Lower leg skin (tissue), 4 donors: Measurements from ENCODE around the gene LSMEM2. TPM values are rescaled to one million over a fixed set of nuclear protein-coding genes. Genes with fewer than 3 reads are reported as not detected.

Experiments
- DNase-seq, 2 donors: peaks; one replicate each; pipeline ENCODE4 v3.0.0-alpha.2; 2019; ENCODE audit warnings: low spot score in 2 of 2
- H3K4me3 ChIP-seq: fragments of 200-600 bp; sonication (generic); 2 replicates; pipeline ENCODE4 v1.5.1; 2017; ENCODE audit warnings: mild to moderate bottlenecking, low read depth; ENCODE audit not compliant: poor library complexity, severe bottlenecking
- POLR2A ChIP-seq, 2 donors: fragments of 450-650 bp; IDR thresholded peaks; one replicate each; pipeline ENCODE4 v1.6.1; 2016 to 2017; ENCODE audit warnings: antibody characterized with exemption in 2 of 2, mild to moderate bottlenecking in 1 of 2, moderate library complexity in 1 of 2
- WGBS, 2 donors: methylation state at CpG; one replicate each; pipeline ENCODE4 v1.1.5; 2018; 5-methylcytosine and 5-hydroxymethylcytosine counted together
- intact Hi-C: fragments of 100-400 bp; cut with DNase I; formaldehyde crosslinking; loops from one replicate; pipeline ENCODE4 v1.15.0; 2023; ENCODE audit warnings: low total_unique reads
- total RNA-seq, 4 donors: library from RNA; depleted of rRNA; stranded (reverse); fragments of >200 nt; gene quantifications; one replicate each; pipeline ENCODE4 v1.1.0, GENCODE V29; 2016
- TF ChIP-seq, protein P1 (sequence below), 3 donors: fragments of 450-650 bp; IDR thresholded peaks; one replicate each; pipeline ENCODE4 v1.5.1; 2016; ENCODE audit warnings: antibody characterized with exemption in 3 of 3, mild to moderate bottlenecking in 3 of 3, moderate library complexity in 2 of 3

Gene LSMEM2
- total RNA-seq, 4 donors from 2014 or later, result 0.37 to 0.62 TPM; not detected in 2

- H3K4me3 ChIP-seq, result peak within 1 kb of the TSS; percentile 42
- TF ChIP-seq POLR2A (IDR thresholded peaks at IDR 0.05), result no peak
- TF ChIP-seq, protein P1, sequence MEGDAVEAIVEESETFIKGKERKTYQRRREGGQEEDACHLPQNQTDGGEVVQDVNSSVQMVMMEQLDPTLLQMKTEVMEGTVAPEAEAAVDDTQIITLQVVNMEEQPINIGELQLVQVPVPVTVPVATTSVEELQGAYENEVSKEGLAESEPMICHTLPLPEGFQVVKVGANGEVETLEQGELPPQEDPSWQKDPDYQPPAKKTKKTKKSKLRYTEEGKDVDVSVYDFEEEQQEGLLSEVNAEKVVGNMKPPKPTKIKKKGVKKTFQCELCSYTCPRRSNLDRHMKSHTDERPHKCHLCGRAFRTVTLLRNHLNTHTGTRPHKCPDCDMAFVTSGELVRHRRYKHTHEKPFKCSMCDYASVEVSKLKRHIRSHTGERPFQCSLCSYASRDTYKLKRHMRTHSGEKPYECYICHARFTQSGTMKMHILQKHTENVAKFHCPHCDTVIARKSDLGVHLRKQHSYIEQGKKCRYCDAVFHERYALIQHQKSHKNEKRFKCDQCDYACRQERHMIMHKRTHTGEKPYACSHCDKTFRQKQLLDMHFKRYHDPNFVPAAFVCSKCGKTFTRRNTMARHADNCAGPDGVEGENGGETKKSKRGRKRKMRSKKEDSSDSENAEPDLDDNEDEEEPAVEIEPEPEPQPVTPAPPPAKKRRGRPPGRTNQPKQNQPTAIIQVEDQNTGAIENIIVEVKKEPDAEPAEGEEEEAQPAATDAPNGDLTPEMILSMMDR (IDR thresholded peaks at IDR 0.05), result no peak
- intact Hi-C loops, result no loop called here
- 50 to 55% methylated on average over 31 of the region's 31 CpGs for WGBS, 2 donors
- DNase-seq, result peak in 1 of 2 donors; percentile 50
Observed at GRCh38 chr3:50322386-50323091, 43.7 kb downstream of the LSMEM2 start, which contains the start of gene HYAL2. HYAL2 (minus strand) TSS chr3:50322745; CDS start chr3:50320489, 2,256 bp downstream.

DNA sequence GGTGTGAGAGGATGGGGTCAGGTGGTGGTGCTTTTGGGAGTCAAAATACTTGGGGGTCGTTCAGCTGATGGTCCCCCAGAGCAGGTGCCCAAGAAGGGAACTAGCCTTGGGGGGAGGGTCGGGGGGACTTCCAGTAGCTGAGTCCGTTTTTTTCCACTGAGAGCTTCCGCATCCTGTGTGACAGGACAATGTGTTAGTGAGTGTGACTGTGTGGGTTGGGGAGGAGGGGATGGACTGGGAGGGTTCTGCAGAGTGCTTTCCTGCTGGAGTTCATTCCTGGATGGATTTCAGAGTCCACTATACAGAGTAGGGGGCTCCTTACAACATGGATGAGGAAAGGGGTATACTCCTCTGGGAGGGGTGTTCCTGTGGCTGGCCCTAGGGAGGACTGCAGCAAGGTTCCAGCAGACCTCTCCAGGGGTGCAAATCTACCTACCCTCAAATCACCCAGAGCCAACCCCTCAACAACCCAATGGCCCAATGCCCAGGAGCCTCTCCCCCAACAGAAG, 44.3 kb downstream of the LSMEM2 start:
- WGBS, 2 donors, result 50 to 68% methylated on average over 4 of the region's 4 CpGs
- TF ChIP-seq, protein P1 (IDR thresholded peaks at IDR 0.05), result no peak
- no peak for TF ChIP-seq POLR2A (IDR thresholded peaks at IDR 0.05)
- intact Hi-C loops, result no loop called here
- no peak overlapping the region for H3K4me3 ChIP-seq
- DNase-seq, result peak in 1 of 2 donors; percentile 18

GRCh38 chr3:50323614-50324199, 44.8 kb downstream of the LSMEM2 start:
- H3K4me3 ChIP-seq, result no peak overlapping the region
- peak in 1 of 2 donors; percentile 36 for DNase-seq
- WGBS, 2 donors, result 44 to 81% methylated on average over 4 of the region's 5 CpGs
- intact Hi-C loops, result no loop called here
- no peak for TF ChIP-seq POLR2A (IDR thresholded peaks at IDR 0.05)
- TF ChIP-seq, protein P1 (IDR thresholded peaks at IDR 0.05), result no peak

DNA sequence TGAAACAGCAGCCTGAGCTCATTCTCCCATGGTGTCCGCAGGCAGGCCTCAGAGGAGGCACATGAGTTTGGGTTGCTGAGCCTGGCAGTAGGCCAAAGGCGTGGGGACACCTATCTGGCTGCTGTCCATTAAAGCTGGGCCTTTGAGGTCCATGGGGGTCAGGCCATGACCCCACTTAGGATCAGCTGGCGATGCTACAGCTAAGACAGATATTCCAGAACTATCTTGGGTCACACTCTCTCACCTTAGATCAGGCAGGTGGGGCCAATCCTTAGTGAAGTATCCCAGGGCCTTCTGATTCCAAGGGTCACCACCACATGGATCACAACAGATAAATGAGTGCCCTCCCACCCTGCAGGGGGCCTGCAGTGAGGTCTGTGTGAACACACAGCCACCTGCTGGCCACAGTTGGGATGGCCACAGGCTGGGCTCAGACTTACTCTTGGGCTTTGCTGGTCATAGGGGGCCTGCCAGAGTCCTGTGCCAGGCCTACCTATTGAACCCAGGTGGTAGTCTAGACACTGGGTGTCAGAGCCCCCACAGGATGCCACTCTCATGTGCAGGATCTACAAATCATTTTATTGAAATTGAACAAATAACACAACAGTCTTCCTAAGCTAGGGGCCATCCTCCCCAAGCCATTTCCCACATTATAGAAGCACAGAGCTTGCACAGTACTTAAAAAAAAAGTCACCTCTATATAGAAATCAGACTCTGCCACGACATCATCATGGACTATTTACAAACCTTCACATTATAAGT, 45.6 kb downstream of the LSMEM2 start:
- H3K4me3 ChIP-seq, result no peak overlapping the region
- 44 to 50% methylated on average over 4 of the region's 4 CpGs for WGBS, 2 donors
- TF ChIP-seq POLR2A (IDR thresholded peaks at IDR 0.05), result no peak
- TF ChIP-seq, protein P1 (IDR thresholded peaks at IDR 0.05), result peak in 1 of 3 donors; percentile 59
- intact Hi-C loops, result no loop called here
- DNase-seq, result peak in 1 of 2 donors; percentile 60

DNA sequence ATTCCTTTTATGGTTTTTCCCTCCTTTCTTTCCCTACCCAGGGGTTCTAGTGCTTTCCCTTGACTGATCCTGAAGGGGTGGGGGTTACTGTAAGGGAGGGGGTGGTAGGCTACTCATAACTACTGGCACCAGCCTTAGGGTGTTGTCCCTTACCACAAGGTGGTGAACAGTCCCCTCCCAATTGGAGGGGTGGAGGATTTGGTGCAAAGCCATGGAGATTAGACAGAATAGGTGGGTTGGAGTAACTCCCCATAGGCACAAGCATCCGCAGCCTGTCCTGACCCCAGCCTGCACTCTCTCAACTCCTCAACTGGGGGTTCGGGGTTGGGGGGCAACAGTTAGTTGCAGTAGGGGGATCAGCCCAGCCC, 46.2 kb downstream of the LSMEM2 start:
- no peak for DNase-seq
- 71 to 94% methylated on average over 2 of the region's 2 CpGs for WGBS, 2 donors
- no peak for TF ChIP-seq POLR2A (IDR thresholded peaks at IDR 0.05)
- TF ChIP-seq, protein P1 (IDR thresholded peaks at IDR 0.05), result no peak
- intact Hi-C loops, result no loop called here
- no peak overlapping the region for H3K4me3 ChIP-seq
